Fibroblast of lung (primary cell): ENCODE results near the gene ANO2.

Experiments
- EZH2 ChIP-seq: IDR thresholded peaks from 2 replicates; pipeline ENCODE4 v1.5.1; 2012; ENCODE audit warnings: low read length, control low read depth, mild to moderate bottlenecking; ENCODE audit errors: missing control alignments
- TF ChIP-seq, protein P1 (sequence below), 2 donors: IDR thresholded peaks in 1 of 2; conservative IDR thresholded peaks in 1 of 2; 1 replicate in 1 of 2; 2 replicates in 1 of 2; pipeline ENCODE4 v1.5.1; 2011 to 2012; ENCODE audit warnings: low read length in 2 of 2, control low read depth in 1 of 2, inconsistent platforms in 1 of 2, low read depth in 1 of 2, mild to moderate bottlenecking in 1 of 2

DNA sequence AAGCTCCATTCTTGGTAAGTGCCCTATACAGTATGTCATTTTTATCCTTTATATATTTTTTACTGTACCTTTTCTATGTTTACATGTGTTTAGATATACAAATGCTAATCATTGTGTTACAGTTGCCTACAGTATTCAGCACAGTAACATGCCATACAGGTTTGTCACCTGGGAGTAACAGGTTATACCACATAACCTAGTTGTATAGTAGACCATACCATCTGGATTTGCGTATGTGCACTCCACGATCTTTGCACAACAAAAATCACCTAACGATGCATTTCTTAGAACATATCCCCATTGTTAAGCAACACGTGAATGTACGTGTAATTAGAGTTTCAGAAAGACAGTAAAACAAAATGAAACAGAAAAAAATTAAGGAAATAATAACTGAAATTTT lies 11.9 kb upstream of the ANO2 start:
- TF ChIP-seq, protein P1, sequence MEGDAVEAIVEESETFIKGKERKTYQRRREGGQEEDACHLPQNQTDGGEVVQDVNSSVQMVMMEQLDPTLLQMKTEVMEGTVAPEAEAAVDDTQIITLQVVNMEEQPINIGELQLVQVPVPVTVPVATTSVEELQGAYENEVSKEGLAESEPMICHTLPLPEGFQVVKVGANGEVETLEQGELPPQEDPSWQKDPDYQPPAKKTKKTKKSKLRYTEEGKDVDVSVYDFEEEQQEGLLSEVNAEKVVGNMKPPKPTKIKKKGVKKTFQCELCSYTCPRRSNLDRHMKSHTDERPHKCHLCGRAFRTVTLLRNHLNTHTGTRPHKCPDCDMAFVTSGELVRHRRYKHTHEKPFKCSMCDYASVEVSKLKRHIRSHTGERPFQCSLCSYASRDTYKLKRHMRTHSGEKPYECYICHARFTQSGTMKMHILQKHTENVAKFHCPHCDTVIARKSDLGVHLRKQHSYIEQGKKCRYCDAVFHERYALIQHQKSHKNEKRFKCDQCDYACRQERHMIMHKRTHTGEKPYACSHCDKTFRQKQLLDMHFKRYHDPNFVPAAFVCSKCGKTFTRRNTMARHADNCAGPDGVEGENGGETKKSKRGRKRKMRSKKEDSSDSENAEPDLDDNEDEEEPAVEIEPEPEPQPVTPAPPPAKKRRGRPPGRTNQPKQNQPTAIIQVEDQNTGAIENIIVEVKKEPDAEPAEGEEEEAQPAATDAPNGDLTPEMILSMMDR (conservative IDR thresholded peaks at IDR 0.05 in 1 of 2, IDR thresholded peaks at IDR 0.05 in 1 of 2; ENCODE audit: low read depth in 1 of 2, low read length in 2 of 2): no peak
- TF ChIP-seq EZH2: no peak
